Cardiac septum (tissue), 1 donor: ENCODE measurements around the gene ATP10B. TPM values are rescaled to one million over a fixed set of nuclear protein-coding genes. Genes with fewer than 3 reads are reported as not detected.

ENCODE experiments used
- DNase-seq: peaks from one replicate; pipeline ENCODE4 v3.0.0-alpha.2; 2020; ENCODE audit warnings: low spot score
- intact Hi-C: fragments of 100-400 bp; cut with DNase I; formaldehyde crosslinking; loops from one replicate; pipeline ENCODE4 v1.14.0; 2022
- total RNA-seq: library from RNA; stranded (reverse); fragmentation: NEBNext Ultra II Directional; extraction: Animal tissue kit (Norgen Biotek cat#: 25700); gene quantifications from one replicate; pipeline ENCODE4 v1.2.1, GENCODE V29; 2021
- donor health status: DM: no; HTN: no; CAD: no.

The ATP10B gene
- total RNA-seq, 1 donor from 2014 or later = not detected

GRCh38 chr5:160699301-160699700 is 152.7 kb downstream of the ATP10B start:
- intact Hi-C loops = no loop called here
- no peak for DNase-seq

- intact Hi-C loops = no loop called here
- no peak for DNase-seq
These were observed 154.7 kb downstream of the ATP10B start for GRCh38 chr5:160697281-160697680.

GRCh38 chr5:160694896-160695295 is 157.1 kb downstream of the ATP10B start:
- intact Hi-C loops = no loop called here
- DNase-seq = no peak

GRCh38 chr5:160693831-160694465 is 158.1 kb downstream of the ATP10B start:
- intact Hi-C loops = no loop called here
- DNase-seq = no peak

GRCh38 chr5:160692271-160692670 is 159.7 kb downstream of the ATP10B start:
- intact Hi-C loops = no loop called here
- no peak for DNase-seq

- intact Hi-C loops = no loop called here
- no peak for DNase-seq
These were observed 166.3 kb downstream of the ATP10B start for GRCh38 chr5:160685695-160686094.

- intact Hi-C loops = no loop called here
- DNase-seq = no peak
These were observed 166.8 kb downstream of the ATP10B start for GRCh38 chr5:160685219-160685618.

GRCh38 chr5:160679567-160680309 is 172.3 kb downstream of the ATP10B start:
- intact Hi-C loops = no loop called here
- DNase-seq = no peak

- DNase-seq = no peak
These were observed 176.0 kb downstream of the ATP10B start for GRCh38 chr5:160675988-160676387.

GRCh38 chr5:160674901-160675300 is 177.1 kb downstream of the ATP10B start:
- intact Hi-C loops = no loop called here
- DNase-seq = no peak

More at GRCh38 chr5:160675988-160676387, 176.0 kb downstream of the ATP10B start:
- intact Hi-C loops = no loop called here

- intact Hi-C loops = no loop called here
- DNase-seq = no peak
These were observed 179.5 kb downstream of the ATP10B start for GRCh38 chr5:160672521-160672920.

GRCh38 chr5:160668356-160668755 is 183.7 kb downstream of the ATP10B start:
- intact Hi-C loops = no loop called here

GRCh38 chr5:160667160-160667559 is 184.9 kb downstream of the ATP10B start:
- intact Hi-C loops = no loop called here

More at GRCh38 chr5:160668356-160668755, 183.7 kb downstream of the ATP10B start:
- DNase-seq = no peak

GRCh38 chr5:160665460-160665859 is 186.6 kb downstream of the ATP10B start:
- no peak for DNase-seq
- intact Hi-C loops = no loop called here

More at GRCh38 chr5:160667160-160667559, 184.9 kb downstream of the ATP10B start:
- DNase-seq = no peak

- intact Hi-C loops = no loop called here
- DNase-seq = no peak
These were observed 191.9 kb downstream of the ATP10B start for GRCh38 chr5:160660132-160660531.

- intact Hi-C loops = no loop called here
- no peak for DNase-seq
These were observed 194.2 kb downstream of the ATP10B start for GRCh38 chr5:160657622-160658458.

GRCh38 chr5:160657068-160657507 is 194.9 kb downstream of the ATP10B start:
- DNase-seq = no peak
- intact Hi-C loops = no loop called here

GRCh38 chr5:160655717-160656116 is 196.3 kb downstream of the ATP10B start:
- DNase-seq = no peak
- intact Hi-C loops = no loop called here

- intact Hi-C loops = no loop called here
- DNase-seq = no peak
These were observed 200.0 kb downstream of the ATP10B start for GRCh38 chr5:160651692-160652645.
